ENCODE results near the gene AOC2.

AOC2 gene, protein sequence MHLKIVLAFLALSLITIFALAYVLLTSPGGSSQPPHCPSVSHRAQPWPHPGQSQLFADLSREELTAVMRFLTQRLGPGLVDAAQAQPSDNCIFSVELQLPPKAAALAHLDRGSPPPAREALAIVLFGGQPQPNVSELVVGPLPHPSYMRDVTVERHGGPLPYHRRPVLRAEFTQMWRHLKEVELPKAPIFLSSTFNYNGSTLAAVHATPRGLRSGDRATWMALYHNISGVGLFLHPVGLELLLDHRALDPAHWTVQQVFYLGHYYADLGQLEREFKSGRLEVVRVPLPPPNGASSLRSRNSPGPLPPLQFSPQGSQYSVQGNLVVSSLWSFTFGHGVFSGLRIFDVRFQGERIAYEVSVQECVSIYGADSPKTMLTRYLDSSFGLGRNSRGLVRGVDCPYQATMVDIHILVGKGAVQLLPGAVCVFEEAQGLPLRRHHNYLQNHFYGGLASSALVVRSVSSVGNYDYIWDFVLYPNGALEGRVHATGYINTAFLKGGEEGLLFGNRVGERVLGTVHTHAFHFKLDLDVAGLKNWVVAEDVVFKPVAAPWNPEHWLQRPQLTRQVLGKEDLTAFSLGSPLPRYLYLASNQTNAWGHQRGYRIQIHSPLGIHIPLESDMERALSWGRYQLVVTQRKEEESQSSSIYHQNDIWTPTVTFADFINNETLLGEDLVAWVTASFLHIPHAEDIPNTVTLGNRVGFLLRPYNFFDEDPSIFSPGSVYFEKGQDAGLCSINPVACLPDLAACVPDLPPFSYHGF

DNA sequence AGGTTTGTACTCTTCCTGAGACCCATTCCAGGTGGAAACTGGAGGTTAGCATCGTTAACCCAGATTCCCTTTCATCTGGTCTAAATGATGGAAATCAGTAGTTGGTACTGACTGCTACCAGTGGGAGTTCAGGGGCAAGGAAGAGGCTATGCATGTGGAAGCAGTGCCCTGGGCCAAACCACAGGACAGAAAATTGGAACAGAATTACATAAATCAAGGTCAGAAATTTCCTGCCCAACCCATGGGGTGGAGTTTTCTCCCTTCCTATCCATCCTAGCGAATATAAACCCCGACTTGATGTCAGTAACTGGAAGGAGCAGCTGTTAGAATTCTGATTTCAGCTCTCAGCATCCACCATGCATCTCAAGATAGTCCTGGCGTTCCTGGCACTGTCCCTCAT, at the start of gene AOC2:
TSS of gene AOC2 (plus strand) at position 310 of the 400 bp plus-strand sequence. CDS start at position 357, 47 bp downstream.
- Histone ChIP-seq H3K4me3 (ENCODE audit: low read depth in 1 of 2, low read length in 1 of 2) (no peak within 1 kb of the TSS), H3K36me3 (peaks cover 66% of the 10 kb centered on the region), H3K27me3 (no peaks in the 10 kb centered on the region), H3K27ac (peak within 1 kb of the TSS; percentile 94), H3K9me3 (no peaks in the 10 kb centered on the region), H3K4me1 (ENCODE audit: control insufficient read depth in 1 of 2, insufficient read depth in 1 of 2, low read depth in 1 of 2, low read length in 1 of 2) (peaks cover 68% of the 10 kb centered on the region in 2 experiments)
- TF ChIP-seq, protein P1, sequence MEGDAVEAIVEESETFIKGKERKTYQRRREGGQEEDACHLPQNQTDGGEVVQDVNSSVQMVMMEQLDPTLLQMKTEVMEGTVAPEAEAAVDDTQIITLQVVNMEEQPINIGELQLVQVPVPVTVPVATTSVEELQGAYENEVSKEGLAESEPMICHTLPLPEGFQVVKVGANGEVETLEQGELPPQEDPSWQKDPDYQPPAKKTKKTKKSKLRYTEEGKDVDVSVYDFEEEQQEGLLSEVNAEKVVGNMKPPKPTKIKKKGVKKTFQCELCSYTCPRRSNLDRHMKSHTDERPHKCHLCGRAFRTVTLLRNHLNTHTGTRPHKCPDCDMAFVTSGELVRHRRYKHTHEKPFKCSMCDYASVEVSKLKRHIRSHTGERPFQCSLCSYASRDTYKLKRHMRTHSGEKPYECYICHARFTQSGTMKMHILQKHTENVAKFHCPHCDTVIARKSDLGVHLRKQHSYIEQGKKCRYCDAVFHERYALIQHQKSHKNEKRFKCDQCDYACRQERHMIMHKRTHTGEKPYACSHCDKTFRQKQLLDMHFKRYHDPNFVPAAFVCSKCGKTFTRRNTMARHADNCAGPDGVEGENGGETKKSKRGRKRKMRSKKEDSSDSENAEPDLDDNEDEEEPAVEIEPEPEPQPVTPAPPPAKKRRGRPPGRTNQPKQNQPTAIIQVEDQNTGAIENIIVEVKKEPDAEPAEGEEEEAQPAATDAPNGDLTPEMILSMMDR (IDR thresholded peaks at IDR 0.05), result no peak

DNA sequence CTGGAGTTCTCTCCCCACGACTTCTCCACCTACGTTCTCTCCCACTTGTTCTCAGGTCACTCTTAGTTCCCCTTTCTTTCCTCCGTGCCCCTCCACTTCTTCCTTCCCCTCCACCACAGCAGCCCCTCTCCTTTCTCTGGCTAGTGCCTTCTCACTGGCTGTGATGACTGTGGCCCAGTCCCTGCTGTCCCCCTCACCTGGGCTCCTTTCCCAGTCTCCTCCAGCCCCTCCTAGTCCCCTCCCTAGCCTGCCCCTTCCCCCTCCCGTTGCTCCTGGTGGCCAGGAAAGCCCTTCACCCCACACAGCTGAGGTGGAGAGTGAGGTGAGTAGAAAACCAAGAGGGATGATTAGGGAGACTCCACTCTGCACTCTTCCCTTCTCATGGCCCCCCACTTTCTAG, 49.3 kb upstream of the AOC2 start:
- H3K27me3 ChIP-seq, result peaks cover 28% of the 10 kb centered on the region
- H3K27ac ChIP-seq, result no peak overlapping the region
- no peaks in the 10 kb centered on the region for H3K36me3 ChIP-seq
- no peaks in the 10 kb centered on the region for H3K9me3 ChIP-seq
- H3K4me3 ChIP-seq (ENCODE audit: low read depth in 1 of 2, low read length in 1 of 2), result no peak overlapping the region
- TF ChIP-seq, protein P1 (IDR thresholded peaks at IDR 0.05), result no peak
- H3K4me1 ChIP-seq (ENCODE audit: control insufficient read depth in 1 of 2, insufficient read depth in 1 of 2, low read depth in 1 of 2, low read length in 1 of 2), result peaks cover 13% of the 10 kb centered on the region in 2 experiments

DNA sequence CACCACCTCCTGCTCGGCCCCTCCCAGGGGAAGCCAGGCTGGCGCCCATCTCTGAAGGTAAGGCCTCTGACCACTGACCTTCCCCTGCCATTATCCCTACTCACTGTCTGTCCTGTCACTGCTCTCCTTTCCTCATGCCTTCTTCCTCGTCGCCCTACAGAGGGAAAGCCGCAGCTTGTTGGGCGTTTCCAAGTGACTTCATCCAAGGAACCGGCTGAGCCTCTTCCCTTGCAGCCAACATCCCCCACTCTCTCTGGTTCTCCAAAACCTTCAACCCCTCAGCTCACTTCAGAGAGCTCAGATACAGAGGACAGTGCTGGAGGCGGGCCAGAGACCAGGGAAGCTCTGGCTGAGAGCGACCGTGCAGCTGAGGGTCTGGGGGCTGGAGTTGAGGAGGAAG, 48.9 kb upstream of the AOC2 start:
- H3K27ac ChIP-seq, result no peak overlapping the region
- H3K4me1 ChIP-seq (ENCODE audit: control insufficient read depth in 1 of 2, insufficient read depth in 1 of 2, low read depth in 1 of 2, low read length in 1 of 2), result peaks cover 13% of the 10 kb centered on the region in 2 experiments
- peaks cover 28% of the 10 kb centered on the region for H3K27me3 ChIP-seq
- H3K36me3 ChIP-seq, result no peaks in the 10 kb centered on the region
- TF ChIP-seq, protein P1 (IDR thresholded peaks at IDR 0.05), result no peak
- H3K9me3 ChIP-seq, result no peaks in the 10 kb centered on the region
- H3K4me3 ChIP-seq (ENCODE audit: low read depth in 1 of 2, low read length in 1 of 2), result no peak overlapping the region

DNA sequence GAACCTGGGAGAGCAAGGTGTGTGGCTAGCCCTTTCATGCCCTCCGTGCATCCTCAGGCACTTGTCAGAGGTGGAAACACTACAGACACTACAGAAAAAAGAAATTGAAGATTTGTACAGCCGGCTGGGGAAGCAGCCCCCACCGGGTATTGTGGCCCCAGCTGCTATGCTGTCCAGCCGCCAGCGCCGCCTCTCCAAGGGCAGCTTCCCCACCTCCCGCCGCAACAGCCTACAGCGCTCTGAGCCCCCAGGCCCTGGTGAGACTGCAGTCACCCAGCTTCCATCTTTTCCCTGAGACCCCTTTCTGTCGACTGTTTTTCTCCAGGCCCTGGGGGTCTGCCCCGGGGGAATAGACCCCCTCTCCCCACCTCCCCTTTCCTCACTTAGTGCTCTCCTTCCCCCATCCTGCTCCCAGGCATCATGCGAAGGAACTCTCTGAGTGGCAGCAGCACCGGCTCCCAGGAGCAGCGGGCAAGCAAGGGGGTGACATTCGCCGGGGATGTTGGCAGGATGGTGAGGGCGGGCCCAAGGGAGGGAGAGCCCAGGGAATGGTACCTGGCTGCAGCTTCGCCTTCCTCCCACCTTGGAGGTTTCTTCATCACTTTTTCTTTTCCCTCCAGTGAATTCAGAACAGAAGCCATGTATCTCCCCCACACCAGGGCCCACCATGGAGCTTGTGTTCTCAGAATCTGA, 48.2 kb upstream of the AOC2 start:
- H3K9me3 ChIP-seq, result no peaks in the 10 kb centered on the region
- H3K4me1 ChIP-seq (ENCODE audit: control insufficient read depth in 1 of 2, insufficient read depth in 1 of 2, low read depth in 1 of 2, low read length in 1 of 2), result peaks cover 13% of the 10 kb centered on the region in 2 experiments
- H3K4me3 ChIP-seq (ENCODE audit: low read depth in 1 of 2, low read length in 1 of 2), result no peak overlapping the region
- H3K36me3 ChIP-seq, result no peaks in the 10 kb centered on the region
- TF ChIP-seq, protein P1 (IDR thresholded peaks at IDR 0.05), result no peak
- H3K27ac ChIP-seq, result no peak overlapping the region
- peaks cover 21% of the 10 kb centered on the region for H3K27me3 ChIP-seq
